HEK293 (cell line): ENCODE measurements around the gene GPR153.

Source experiments
- CTCF ChIA-PET: fragments of 350-600 bp; formaldehyde crosslinking; extraction: SDS; loops from one replicate; lab custom pipeline; 2021; ENCODE audit warnings: antibody characterized with exemption; lab: Yijun Ruan, JAX
- POLR2A ChIA-PET: fragments of 300-600 bp; formaldehyde crosslinking; extraction: SDS; loops from one replicate; lab custom pipeline; 2020; ENCODE audit warnings: antibody characterized with exemption, inconsistent platforms; lab: Yijun Ruan, JAX
- H3K27ac ChIP-seq: fragments of 200-500 bp; sonication (Bioruptor generic); 2 replicates; pipeline ENCODE4 v1.5.1; 2014; ENCODE audit warnings: low read depth, low read length, control low read depth, inconsistent platforms; ENCODE audit errors: extremely low read depth
- H3K36me3 ChIP-seq, 2 experiments: fragments of 200-500 bp in 1 of 2; sonication (Bioruptor generic) in 1 of 2; 1 replicate in 1 of 2; 2 replicates in 1 of 2; pipeline ENCODE4 v1.5.1; 2014 to 2017; ENCODE audit warnings: inconsistent platforms in 2 of 2, low read length in 2 of 2; ENCODE audit not compliant: control insufficient read depth in 2 of 2, insufficient read depth in 1 of 2
- H3K4me1 ChIP-seq: fragments of 200-500 bp; sonication (Bioruptor generic); 2 replicates; pipeline ENCODE4 v1.5.1; 2014; ENCODE audit warnings: mild to moderate bottlenecking, low read length, inconsistent platforms; ENCODE audit not compliant: control insufficient read depth, insufficient read depth
- H3K4me3 ChIP-seq: 2 replicates; pipeline ENCODE4 v1.5.1; 2011; ENCODE audit warnings: low read depth, mild to moderate bottlenecking, control low read depth, low read length, moderate library complexity
- H3K9me3 ChIP-seq: fragments of 200-500 bp; sonication (Bioruptor generic); 2 replicates; pipeline ENCODE4 v1.5.1; 2014; ENCODE audit warnings: low read depth, low read length, inconsistent platforms; ENCODE audit not compliant: control insufficient read depth, insufficient read depth
- BCL11B ChIP-seq: fragments of 450-650 bp; formaldehyde crosslinking; IDR thresholded peaks from 2 replicates; pipeline ENCODE4 v1.5.1; 2016; ENCODE audit warnings: low read depth, missing biosample characterization, missing genetic modification characterization
- GLIS1 ChIP-seq: fragments of 450-650 bp; formaldehyde crosslinking; IDR thresholded peaks from 2 replicates; pipeline ENCODE4 v1.5.1; 2016; ENCODE audit warnings: missing biosample characterization, missing genetic modification characterization
- HOXA7 ChIP-seq: sonication (generic); formaldehyde crosslinking; IDR thresholded peaks from 2 replicates; pipeline ENCODE4 v1.8.1; 2022; ENCODE audit warnings: missing genetic modification reagents, borderline replicate concordance
- KLF8 ChIP-seq: fragments of 450-650 bp; formaldehyde crosslinking; IDR thresholded peaks from 2 replicates; pipeline ENCODE4 v1.5.1; 2016; ENCODE audit warnings: missing biosample characterization, missing genetic modification characterization
- RBAK ChIP-seq: fragments of 450-650 bp; formaldehyde crosslinking; IDR thresholded peaks from 2 replicates; pipeline ENCODE4 v1.5.1; 2016; ENCODE audit warnings: missing biosample characterization, missing genetic modification characterization
- SP3 ChIP-seq: fragments of 450-650 bp; formaldehyde crosslinking; IDR thresholded peaks from 2 replicates; pipeline ENCODE4 v1.5.1; 2016; ENCODE audit warnings: missing biosample characterization, missing genetic modification characterization
- ZBTB11 ChIP-seq: fragments of 450-650 bp; formaldehyde crosslinking; conservative IDR thresholded peaks from 2 replicates; pipeline ENCODE4 v1.5.1; 2016; ENCODE audit warnings: low read depth, missing biosample characterization, missing genetic modification characterization
- ZBTB21 ChIP-seq: fragments of 450-650 bp; formaldehyde crosslinking; IDR thresholded peaks from 2 replicates; pipeline ENCODE4 v1.5.1; 2017; ENCODE audit warnings: missing biosample characterization, missing genetic modification characterization
- ZBTB48 ChIP-seq: fragments of 450-650 bp; formaldehyde crosslinking; IDR thresholded peaks from 2 replicates; pipeline ENCODE4 v1.5.1; 2016; ENCODE audit warnings: missing biosample characterization, missing genetic modification characterization
- ZIC2 ChIP-seq: fragments of 450-650 bp; formaldehyde crosslinking; IDR thresholded peaks from 2 replicates; pipeline ENCODE4 v1.5.1; 2016; ENCODE audit warnings: missing biosample characterization, missing genetic modification characterization
- ZNF140 ChIP-seq: fragments of 450-650 bp; formaldehyde crosslinking; IDR thresholded peaks from 2 replicates; pipeline ENCODE4 v1.5.1; 2016; ENCODE audit warnings: missing biosample characterization, missing genetic modification characterization
- ZNF202 ChIP-seq: fragments of 450-650 bp; formaldehyde crosslinking; IDR thresholded peaks from 2 replicates; pipeline ENCODE4 v1.5.1; 2016; ENCODE audit warnings: missing biosample characterization, missing genetic modification characterization, borderline replicate concordance
- ZNF223 ChIP-seq: fragments of 450-650 bp; formaldehyde crosslinking; IDR thresholded peaks from 2 replicates; pipeline ENCODE4 v1.5.1; 2016; ENCODE audit warnings: missing biosample characterization, missing genetic modification characterization
- ZNF24 ChIP-seq: fragments of 450-650 bp; formaldehyde crosslinking; IDR thresholded peaks from 2 replicates; pipeline ENCODE4 v1.5.1; 2016; ENCODE audit warnings: missing biosample characterization, missing genetic modification characterization
- ZNF335 ChIP-seq: fragments of 450-650 bp; formaldehyde crosslinking; conservative IDR thresholded peaks from 2 replicates; pipeline ENCODE4 v1.5.1; 2016; ENCODE audit warnings: missing biosample characterization, missing genetic modification characterization
- ZNF394 ChIP-seq: fragments of 450-650 bp; formaldehyde crosslinking; IDR thresholded peaks from 2 replicates; pipeline ENCODE4 v1.5.1; 2016; ENCODE audit warnings: missing biosample characterization, missing genetic modification characterization, mild to moderate bottlenecking, moderate library complexity, borderline replicate concordance
- ZNF426 ChIP-seq: fragments of 450-650 bp; formaldehyde crosslinking; IDR thresholded peaks from 2 replicates; pipeline ENCODE4 v1.5.1; 2017; ENCODE audit warnings: missing biosample characterization, missing genetic modification characterization, mild to moderate bottlenecking, inconsistent platforms, moderate library complexity
- ZNF433 ChIP-seq: fragments of 450-650 bp; formaldehyde crosslinking; IDR thresholded peaks from 2 replicates; pipeline ENCODE4 v1.5.1; 2016; ENCODE audit warnings: missing biosample characterization, missing genetic modification characterization, low read depth
- ZNF473 ChIP-seq: fragments of 450-650 bp; formaldehyde crosslinking; IDR thresholded peaks from 2 replicates; pipeline ENCODE4 v1.5.1; 2017; ENCODE audit warnings: missing biosample characterization, missing genetic modification characterization
- ZNF510 ChIP-seq: fragments of 450-650 bp; formaldehyde crosslinking; IDR thresholded peaks from 2 replicates; pipeline ENCODE4 v1.5.1; 2018; ENCODE audit warnings: mild to moderate bottlenecking, missing genetic modification characterization, missing biosample characterization; ENCODE audit not compliant: insufficient replicate concordance
- ZNF530 ChIP-seq: fragments of 450-650 bp; formaldehyde crosslinking; IDR thresholded peaks from 2 replicates; pipeline ENCODE4 v1.5.1; 2016; ENCODE audit warnings: low read depth, missing biosample characterization, missing genetic modification characterization
- ZNF544 ChIP-seq: fragments of 450-650 bp; formaldehyde crosslinking; IDR thresholded peaks from 2 replicates; pipeline ENCODE4 v1.5.0; 2017; ENCODE audit warnings: missing biosample characterization, missing genetic modification characterization
- ZNF548 ChIP-seq: fragments of 450-650 bp; formaldehyde crosslinking; IDR thresholded peaks from 2 replicates; pipeline ENCODE4 v1.5.1; 2016; ENCODE audit warnings: missing biosample characterization, missing genetic modification characterization
- ZNF555 ChIP-seq: fragments of 450-650 bp; formaldehyde crosslinking; conservative IDR thresholded peaks from 2 replicates; pipeline ENCODE4 v1.5.1; 2017; ENCODE audit warnings: missing biosample characterization, mild to moderate bottlenecking, missing genetic modification characterization, inconsistent platforms
- ZNF585B ChIP-seq: fragments of 450-650 bp; formaldehyde crosslinking; IDR thresholded peaks from 2 replicates; pipeline ENCODE4 v1.5.1; 2016; ENCODE audit warnings: missing biosample characterization, missing genetic modification characterization
- ZNF664 ChIP-seq: fragments of 450-650 bp; formaldehyde crosslinking; IDR thresholded peaks from 2 replicates; pipeline ENCODE4 v1.5.1; 2016; ENCODE audit warnings: missing biosample characterization, missing genetic modification characterization
- ZNF670 ChIP-seq: fragments of 450-650 bp; formaldehyde crosslinking; IDR thresholded peaks from 2 replicates; pipeline ENCODE4 v1.5.1; 2016; ENCODE audit warnings: missing biosample characterization, missing genetic modification characterization, low read depth
- ZNF677 ChIP-seq: fragments of 450-650 bp; IDR thresholded peaks from 2 replicates; pipeline ENCODE4 v1.5.0; 2018; ENCODE audit warnings: missing biosample characterization, mild to moderate bottlenecking, missing genetic modification characterization, moderate library complexity
- ZNF701 ChIP-seq: fragments of 450-650 bp; formaldehyde crosslinking; IDR thresholded peaks from 2 replicates; pipeline ENCODE4 v1.5.1; 2016; ENCODE audit warnings: missing biosample characterization, missing genetic modification characterization
- ZSCAN23 ChIP-seq: fragments of 450-650 bp; formaldehyde crosslinking; IDR thresholded peaks from 2 replicates; pipeline ENCODE4 v1.5.1; 2016; ENCODE audit warnings: missing biosample characterization, missing genetic modification characterization
- TF ChIP-seq, protein P1 (sequence below): fragments of 450-650 bp; formaldehyde crosslinking; IDR thresholded peaks from 2 replicates; pipeline ENCODE4 v1.5.1; 2017; ENCODE audit warnings: missing biosample characterization, missing genetic modification characterization
- TF ChIP-seq, protein P2 (sequence below): fragments of 450-650 bp; formaldehyde crosslinking; IDR thresholded peaks from 2 replicates; pipeline ENCODE4 v1.5.1; 2017; ENCODE audit warnings: missing biosample characterization, missing genetic modification characterization

The GPR153 gene

DNA sequence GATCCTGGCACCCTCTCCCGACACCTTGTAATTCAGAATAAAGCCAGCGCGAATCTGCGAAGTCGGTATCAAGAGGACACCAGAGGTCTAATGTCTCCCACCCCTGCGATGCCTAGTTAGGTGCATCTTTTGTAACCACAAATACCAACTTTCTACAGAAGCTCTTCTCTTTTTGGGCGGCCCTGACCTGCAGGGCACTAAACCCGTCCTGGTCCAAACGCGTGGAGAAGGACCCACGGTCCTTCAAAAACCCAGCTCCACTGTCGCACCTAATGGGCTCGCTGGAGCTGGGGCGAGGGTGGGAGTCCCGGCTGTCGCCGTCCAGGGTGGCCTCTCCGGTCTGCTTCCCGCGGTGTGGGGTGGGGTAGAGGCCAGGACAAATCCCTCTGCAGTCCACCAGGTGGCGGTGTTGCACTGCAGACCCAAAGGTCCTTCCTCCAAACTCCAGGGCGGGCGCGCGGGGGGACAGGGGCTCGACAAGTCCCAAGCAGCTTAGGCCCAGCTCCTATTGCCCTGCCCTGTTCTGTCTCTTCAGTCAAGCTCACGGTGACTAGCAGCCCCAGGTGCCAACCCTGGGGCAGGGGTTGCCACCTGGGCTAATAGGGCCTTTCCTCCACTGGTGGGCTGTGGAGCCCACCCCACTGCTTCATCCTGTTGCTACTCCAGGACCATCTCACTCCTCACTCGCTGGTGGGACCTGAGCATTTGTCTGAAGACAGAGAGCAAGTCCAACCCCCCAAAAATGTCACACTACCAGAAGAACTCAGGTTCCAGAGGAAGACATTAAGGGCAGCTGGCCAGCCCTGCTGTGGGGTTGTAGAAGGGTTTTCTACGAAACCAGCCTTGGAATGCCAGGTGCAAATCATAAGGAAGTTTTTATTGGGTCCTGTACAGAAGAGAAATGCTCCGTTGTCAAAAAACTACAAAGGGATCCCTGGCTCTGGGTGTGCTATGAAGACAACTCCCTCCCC, 14.1 kb downstream of the GPR153 start (continued):
- TF ChIP-seq ZNF202 (tag by site-specific recombination) (no peak), ZNF426 (no peak), ZNF544 (tag by site-specific recombination) (no peak), GLIS1 (peak; percentile 83), ZBTB21 (tag by site-specific recombination) (no peak), ZNF223 (tag by site-specific recombination) (no peak), ZNF664 (no peak), ZNF548 (no peak), ZNF585B (tag by site-specific recombination) (no peak), ZNF394 (no peak), ZNF530 (tag by site-specific recombination) (no peak), BCL11B (tag by site-specific recombination) (0 out of 2 replicates have a peak, but pooled peaks have one; percentile 55), ZNF433 (tag by site-specific recombination) (no peak), ZSCAN23 (tag by site-specific recombination) (no peak), RBAK (no peak), ZNF701 (tag by site-specific recombination) (no peak), ZNF24 (tag by site-specific recombination) (no peak), HOXA7 (CRISPR knock-in tag) (no peak), ZNF555 (tag by site-specific recombination) (no peak), ZNF510 (tag by site-specific recombination) (no peak)
- TF ChIP-seq, protein P1, sequence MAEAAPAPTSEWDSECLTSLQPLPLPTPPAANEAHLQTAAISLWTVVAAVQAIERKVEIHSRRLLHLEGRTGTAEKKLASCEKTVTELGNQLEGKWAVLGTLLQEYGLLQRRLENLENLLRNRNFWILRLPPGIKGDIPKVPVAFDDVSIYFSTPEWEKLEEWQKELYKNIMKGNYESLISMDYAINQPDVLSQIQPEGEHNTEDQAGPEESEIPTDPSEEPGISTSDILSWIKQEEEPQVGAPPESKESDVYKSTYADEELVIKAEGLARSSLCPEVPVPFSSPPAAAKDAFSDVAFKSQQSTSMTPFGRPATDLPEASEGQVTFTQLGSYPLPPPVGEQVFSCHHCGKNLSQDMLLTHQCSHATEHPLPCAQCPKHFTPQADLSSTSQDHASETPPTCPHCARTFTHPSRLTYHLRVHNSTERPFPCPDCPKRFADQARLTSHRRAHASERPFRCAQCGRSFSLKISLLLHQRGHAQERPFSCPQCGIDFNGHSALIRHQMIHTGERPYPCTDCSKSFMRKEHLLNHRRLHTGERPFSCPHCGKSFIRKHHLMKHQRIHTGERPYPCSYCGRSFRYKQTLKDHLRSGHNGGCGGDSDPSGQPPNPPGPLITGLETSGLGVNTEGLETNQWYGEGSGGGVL: no peak

DNA sequence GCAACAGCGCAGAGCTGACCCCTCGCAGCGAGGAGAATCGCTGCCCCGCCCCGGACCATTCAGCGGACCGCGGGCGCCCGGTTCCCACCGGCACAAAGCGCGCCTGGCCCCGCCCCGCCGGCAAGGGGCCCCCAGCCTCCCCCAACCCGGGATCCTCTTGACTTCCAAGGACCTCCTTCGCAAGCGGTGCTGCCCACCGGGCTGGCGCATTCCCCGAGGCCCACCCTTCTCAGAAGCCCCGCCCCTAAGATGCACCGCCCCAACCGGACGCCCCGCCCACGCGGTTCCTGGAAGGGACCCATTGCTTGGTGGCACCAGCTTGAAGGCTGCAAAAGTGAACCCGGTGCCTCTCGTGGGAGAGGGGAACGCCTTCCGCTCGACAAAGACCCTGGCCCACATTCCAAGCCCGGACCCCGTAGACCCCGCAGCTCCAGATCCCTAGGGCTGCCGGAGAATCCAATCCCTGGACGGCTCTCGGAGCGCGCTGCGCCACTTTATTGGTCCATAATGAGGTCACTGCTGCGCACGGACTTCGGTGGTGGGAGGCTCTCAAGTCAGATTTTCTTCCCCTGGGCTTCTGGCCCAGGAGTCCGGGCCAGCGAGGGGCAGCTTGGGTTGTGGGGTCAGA, 14.9 kb downstream of the GPR153 start:
- POLR2A ChIA-PET: interaction anchor here (0.6 to 1.6 kb wide), 2 partner anchors 11 to 95 kb away, joined by 3 to 13 read pairs; partner anchors contain the start of gene ICMT
- peak overlapping the region; percentile 20 for H3K4me3 ChIP-seq
- H3K27ac ChIP-seq: no peak overlapping the region
- no peaks in the 10 kb centered on the region for H3K9me3 ChIP-seq
- CTCF ChIA-PET: interaction anchor here (0.6 to 9.2 kb wide), 42 partner anchors 8 to 474 kb away, joined by 3 to 181 read pairs (median 6); partner anchors contain the start of genes HES2, ICMT and RNF207
- H3K4me1 ChIP-seq: no peaks in the 10 kb centered on the region; the same call in 1 of the 2 replicates
- H3K36me3 ChIP-seq: no peaks in the 10 kb centered on the region
- TF ChIP-seq ZNF140 (tag by site-specific recombination) (no peak), KLF8 (peak; percentile 8; the same call in 1 of the 2 replicates), ZNF335 (peak; percentile 61), ZBTB11 (peak; percentile 93), ZNF677 (no peak), ZNF670 (no peak), ZIC2 (tag by site-specific recombination) (peak; percentile 74), SP3 (tag by site-specific recombination) (peak; percentile 85), ZBTB48 (0 out of 2 replicates have a peak, but pooled peaks have one; percentile 21), ZNF473 (tag by site-specific recombination) (no peak)
- TF ChIP-seq, protein P2, sequence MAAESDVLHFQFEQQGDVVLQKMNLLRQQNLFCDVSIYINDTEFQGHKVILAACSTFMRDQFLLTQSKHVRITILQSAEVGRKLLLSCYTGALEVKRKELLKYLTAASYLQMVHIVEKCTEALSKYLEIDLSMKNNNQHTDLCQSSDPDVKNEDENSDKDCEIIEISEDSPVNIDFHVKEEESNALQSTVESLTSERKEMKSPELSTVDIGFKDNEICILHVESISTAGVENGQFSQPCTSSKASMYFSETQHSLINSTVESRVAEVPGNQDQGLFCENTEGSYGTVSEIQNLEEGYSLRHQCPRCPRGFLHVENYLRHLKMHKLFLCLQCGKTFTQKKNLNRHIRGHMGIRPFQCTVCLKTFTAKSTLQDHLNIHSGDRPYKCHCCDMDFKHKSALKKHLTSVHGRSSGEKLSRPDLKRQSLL (tag by site-specific recombination): no peak
